HL-60/S4 treated with retinoic acid at 250 ng/mL for 4 days and 3 days (cell line): ENCODE results near the gene SEC61B.

ENCODE experiments used
- in situ Hi-C: fragments of 300-500 bp; cut with MboI; formaldehyde crosslinking; loops from 2 replicates; pipeline ENCODE4 v1.7.0; 2022; ENCODE audit warnings: low sequenced_read_pairs

SEC61B gene

GRCh38 chr9:99189887-99190596 lies 32.0 kb upstream of the SEC61B start:
- in situ Hi-C loops, result loop anchor here (10.0 to 25.0 kb wide), 3 partner anchors 65 to 1405 kb away; no protein-coding TSS in a partner anchor

- in situ Hi-C loops, result loop anchor here (10.0 to 25.0 kb wide), 2 partner anchors 64 to 822 kb away; no protein-coding TSS in a partner anchor
Observed at GRCh38 chr9:99190597-99191283, 31.3 kb upstream of the SEC61B start.

DNA sequence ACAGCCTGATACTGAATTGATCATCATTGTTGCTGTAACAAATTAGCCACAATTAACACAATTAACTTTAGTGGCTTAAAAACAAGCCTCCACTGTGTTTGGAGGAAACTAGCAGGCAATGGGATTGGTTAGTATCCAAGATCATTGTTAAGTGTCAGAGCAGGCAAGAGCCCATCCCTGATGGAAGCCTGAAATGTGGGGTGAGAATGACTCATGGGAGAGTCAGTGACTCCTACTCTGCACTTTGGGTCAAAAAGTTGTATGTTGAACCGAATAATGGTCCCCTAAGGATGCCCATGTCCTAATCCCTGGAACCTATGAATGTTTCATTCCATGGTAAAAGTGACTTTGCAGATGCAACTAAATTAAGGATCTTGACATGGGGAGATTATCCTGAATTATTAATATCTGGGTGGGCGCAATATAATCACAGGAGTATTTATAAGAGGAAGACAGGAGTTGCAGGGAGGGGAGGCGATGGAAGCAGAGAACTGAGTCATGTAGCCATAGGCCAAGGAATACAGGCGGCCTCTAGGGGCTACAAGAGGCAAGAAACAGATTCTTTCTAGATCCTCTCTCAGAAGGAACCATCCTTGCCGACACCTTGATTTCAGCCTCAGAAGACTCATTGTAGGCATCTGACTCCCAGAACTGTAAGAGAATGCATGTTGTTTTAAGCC lies 29.2 kb upstream of the SEC61B start:
- in situ Hi-C loops, result loop anchor here (10.0 to 25.0 kb wide), 2 partner anchors 62 to 819 kb away; no protein-coding TSS in a partner anchor

- in situ Hi-C loops, result loop anchor here (10.0 to 25.0 kb wide), 2 partner anchors 61 to 819 kb away; no protein-coding TSS in a partner anchor
Observed at GRCh38 chr9:99193466-99193821, 28.6 kb upstream of the SEC61B start.

DNA sequence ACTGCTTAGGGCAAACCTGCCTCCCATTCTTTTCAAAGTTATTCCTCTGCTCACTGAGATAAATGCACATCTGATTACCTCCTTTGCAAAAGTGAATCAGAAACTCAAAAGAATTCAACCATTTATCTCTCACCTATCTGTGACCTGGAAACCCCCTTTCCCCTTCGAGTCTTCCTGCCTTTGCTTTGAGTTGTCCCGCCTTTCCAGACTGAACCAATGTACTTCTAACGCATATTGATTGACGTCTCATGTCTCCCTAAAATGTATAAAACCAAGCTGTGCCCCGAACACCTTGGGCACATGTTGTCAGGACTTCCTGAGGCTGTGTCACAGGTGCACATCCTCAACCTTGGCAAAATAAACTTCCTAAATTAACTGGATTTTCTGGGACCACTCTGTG lies 25.6 kb upstream of the SEC61B start:
- in situ Hi-C loops, result loop anchor here (10.0 to 25.0 kb wide), 2 partner anchors 58 to 816 kb away; no protein-coding TSS in a partner anchor

DNA sequence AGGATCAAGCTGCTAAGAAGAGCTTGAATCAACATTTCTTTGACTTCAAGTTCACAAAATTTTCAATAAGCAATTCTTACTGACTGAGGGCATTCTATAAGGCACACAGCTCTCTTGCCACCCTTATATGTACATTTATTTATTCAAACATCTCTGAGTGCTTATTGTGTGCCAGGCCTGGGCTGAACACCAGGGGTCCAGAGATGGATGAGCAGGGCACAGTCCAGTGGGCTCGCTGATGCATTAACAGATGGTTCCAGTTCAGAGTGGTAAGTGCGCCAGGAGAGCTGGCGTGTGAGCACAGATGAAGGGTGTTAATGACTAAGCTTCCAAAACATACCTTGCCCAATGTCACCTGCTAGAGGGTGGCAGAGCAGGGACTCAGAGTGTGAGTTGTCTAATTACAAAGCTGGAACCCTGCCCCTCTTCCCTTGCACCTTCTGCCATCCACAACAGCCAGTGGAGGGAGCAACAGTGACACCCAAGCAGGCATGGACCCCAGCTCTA lies 24.9 kb upstream of the SEC61B start:
- in situ Hi-C loops, result loop anchor here (10.0 to 25.0 kb wide), 2 partner anchors 58 to 815 kb away; no protein-coding TSS in a partner anchor

GRCh38 chr9:99197987-99198386 lies 24.1 kb upstream of the SEC61B start:
- in situ Hi-C loops, result loop anchor here (10.0 to 25.0 kb wide), 2 partner anchors 57 to 814 kb away; no protein-coding TSS in a partner anchor

DNA sequence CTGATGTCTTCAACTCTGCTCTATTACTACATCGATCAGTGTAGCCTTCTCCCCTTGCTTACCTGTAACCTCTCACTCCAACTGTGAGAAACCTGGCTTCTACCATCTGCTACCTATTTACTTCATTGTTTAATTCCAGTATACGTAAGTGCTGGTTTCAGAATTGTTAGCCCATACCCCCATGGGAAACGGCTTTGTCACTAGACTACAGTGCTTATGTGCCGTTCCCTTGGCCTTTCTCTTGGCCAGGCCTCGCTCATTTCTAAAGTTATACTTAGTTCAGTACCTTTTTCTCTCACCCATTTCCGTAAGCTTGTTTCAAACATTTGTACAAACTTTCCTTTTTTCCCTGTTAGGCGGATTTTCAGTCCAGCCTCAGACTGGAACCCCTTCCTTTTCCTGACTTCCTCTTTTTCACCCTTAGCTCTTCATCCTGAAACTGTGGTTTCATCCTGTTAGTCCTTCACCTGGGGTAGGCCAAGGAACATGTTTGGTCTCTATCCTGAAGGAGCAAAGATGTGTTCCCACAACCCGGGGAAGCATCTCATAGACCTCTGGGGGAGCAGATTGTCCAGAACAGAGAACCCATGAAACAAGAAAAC lies 22.0 kb upstream of the SEC61B start:
- in situ Hi-C loops, result loop anchor here (10.0 to 25.0 kb wide), 2 partner anchors 55 to 812 kb away; no protein-coding TSS in a partner anchor

- in situ Hi-C loops, result no loop called here
Observed at GRCh38 chr9:99201603-99202002, 20.5 kb upstream of the SEC61B start.

DNA sequence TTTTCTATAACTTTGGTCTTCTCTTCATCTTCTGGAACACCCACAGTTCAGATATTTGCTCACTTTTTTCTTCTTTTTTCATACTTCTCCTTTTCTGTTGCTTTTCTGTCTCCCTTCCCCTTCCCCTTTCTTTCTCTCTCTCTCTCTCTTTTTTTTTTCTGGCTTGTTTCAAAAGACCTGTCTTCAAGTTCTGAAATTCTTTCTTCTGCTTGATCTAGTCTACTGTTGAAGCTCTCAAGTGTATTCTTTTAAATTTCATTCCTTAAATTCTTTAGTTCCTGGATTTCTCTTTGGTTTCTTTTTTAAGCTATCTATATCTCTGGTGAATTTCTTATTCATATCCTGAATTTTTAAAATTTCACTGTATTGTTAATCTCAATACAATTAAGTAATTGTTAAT lies 11.5 kb upstream of the SEC61B start:
- in situ Hi-C loops, result no loop called here

GRCh38 chr9:99211746-99212145 lies 10.3 kb upstream of the SEC61B start:
- in situ Hi-C loops, result no loop called here

- in situ Hi-C loops, result no loop called here
Observed at GRCh38 chr9:99213197-99213596, 8.9 kb upstream of the SEC61B start.

DNA sequence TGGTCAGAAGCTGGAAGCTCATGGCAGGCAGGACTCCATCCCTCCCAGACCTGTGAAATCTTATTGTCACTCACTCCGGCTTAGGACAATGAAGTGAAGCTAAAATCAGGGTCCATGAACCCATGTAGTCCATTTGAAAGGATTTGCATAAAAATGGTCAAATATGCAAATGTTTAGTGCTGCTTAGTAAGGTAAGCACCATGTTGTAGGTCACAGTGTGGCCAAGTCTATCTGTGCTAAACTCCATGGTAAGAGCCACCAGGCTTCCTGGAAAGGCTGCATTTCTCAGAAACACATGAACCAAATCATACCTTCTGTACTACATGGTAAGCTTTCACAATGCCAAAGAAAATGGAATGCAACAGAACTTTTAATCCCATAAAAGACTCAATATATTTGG lies 6.0 kb upstream of the SEC61B start:
- in situ Hi-C loops, result no loop called here

GRCh38 chr9:99220011-99220410 lies 2.1 kb upstream of the SEC61B start:
- in situ Hi-C loops, result no loop called here

DNA sequence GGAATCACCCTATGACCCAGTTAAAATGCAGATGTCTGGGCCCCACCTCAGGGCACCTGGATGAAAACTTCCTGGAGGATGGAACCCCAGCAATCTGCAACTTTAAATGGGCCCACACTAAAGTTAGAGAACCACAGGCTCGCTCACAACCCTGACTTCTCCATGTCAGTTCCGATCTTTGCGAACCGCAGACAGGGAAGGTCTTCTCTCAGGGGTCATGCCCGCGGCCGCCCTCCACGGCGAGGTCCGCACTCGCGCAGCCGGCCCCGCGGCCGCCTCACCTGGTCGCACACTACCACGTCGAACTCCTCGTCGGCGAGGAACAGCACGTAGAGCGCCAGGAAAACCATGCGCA lies 839 bp upstream of the SEC61B start:
- in situ Hi-C loops, result no loop called here

DNA sequence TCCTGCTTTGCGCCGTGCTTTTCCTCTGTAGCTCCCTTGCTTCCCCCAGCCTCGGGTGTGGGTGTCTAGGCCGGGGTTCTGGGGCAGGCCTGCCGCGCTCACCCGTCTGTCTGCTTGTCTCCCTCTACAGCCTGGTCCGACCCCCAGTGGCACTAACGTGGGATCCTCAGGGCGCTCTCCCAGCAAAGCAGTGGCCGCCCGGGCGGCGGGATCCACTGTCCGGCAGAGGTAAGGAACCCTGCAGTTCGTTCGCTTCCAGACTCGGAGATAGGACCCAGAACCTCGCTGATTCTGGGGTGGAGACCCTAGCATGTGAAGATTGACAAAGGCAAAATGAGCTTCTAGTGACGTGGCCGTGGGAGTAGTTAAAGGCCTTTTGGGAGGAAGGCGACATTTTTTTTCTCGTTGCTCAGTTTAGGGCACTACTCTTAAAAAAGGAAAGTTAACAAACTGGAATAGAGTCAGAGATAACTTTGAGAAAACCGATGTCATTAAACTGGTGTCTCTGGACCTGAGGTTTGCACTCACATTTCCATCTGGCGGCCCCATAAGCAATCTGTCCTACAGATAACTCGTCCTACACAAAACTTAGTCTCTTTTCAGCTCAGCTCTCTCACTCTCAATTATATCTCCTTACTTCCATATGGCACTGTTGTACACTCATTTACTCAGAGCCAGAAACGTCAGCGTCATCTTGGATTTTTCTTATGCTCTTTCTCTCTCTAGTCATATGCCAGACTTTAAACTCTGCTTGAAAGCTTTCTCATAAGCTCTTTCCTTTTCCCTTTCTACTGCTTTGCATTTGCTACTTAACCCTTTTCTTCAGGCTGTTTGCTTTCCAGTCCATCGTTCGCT lies 561 bp downstream of the SEC61B start:
- in situ Hi-C loops, result no loop called here

- in situ Hi-C loops, result no loop called here
Observed at GRCh38 chr9:99224445-99224844, 2.4 kb downstream of the SEC61B start.

DNA sequence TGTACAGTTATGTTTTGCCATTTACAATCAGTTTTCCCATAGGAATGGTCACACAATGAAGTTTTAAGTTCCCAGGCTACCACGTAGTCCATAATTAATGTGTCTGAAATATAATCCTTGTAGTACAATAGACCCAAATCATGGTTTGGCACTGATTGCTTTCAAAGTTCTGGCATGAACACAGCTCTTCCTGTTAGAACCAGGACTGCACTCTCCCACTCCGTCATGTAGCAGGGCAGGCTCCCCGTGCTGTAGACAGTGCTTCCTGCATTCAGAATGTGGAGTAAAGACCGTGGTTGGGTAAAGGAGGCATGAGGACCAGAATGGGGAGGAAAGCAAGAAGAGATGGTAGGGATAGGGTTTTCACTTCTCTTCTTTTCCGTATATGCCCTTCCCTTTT lies 4.0 kb downstream of the SEC61B start:
- in situ Hi-C loops, result no loop called here

GRCh38 chr9:99230206-99230605 lies 8.1 kb downstream of the SEC61B start:
- in situ Hi-C loops, result no loop called here

DNA sequence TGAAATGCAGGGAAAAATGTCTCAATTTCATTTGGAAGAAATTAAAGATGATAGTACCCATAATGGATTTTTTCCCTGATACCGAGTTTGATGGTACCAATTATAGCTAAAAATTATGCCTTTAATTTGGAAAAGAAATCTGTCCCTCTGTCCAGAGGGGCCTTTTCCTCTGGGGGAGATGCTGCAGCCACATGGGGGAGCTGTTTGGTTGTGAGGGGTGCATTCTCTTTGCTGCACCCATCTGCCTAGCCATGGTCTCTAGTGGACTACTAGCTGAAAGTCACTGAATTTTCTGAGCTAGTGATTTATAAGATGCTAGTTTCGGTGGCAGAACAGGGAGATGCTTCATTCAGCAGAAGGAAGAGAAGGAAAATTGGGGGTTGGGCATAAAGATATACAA lies 9.6 kb downstream of the SEC61B start:
- in situ Hi-C loops, result no loop called here
